Ramos (cell line): Measurements from ENCODE around the gene NSRP1.

ENCODE experiments used
- in situ Hi-C: fragments of 300-500 bp; cut with MboI; formaldehyde crosslinking; loops from one replicate; pipeline ENCODE4 v1.14.3; 2022; ENCODE audit warnings: low sequenced_read_pairs; ENCODE audit not compliant: unreplicated experiment

NSRP1 gene

DNA sequence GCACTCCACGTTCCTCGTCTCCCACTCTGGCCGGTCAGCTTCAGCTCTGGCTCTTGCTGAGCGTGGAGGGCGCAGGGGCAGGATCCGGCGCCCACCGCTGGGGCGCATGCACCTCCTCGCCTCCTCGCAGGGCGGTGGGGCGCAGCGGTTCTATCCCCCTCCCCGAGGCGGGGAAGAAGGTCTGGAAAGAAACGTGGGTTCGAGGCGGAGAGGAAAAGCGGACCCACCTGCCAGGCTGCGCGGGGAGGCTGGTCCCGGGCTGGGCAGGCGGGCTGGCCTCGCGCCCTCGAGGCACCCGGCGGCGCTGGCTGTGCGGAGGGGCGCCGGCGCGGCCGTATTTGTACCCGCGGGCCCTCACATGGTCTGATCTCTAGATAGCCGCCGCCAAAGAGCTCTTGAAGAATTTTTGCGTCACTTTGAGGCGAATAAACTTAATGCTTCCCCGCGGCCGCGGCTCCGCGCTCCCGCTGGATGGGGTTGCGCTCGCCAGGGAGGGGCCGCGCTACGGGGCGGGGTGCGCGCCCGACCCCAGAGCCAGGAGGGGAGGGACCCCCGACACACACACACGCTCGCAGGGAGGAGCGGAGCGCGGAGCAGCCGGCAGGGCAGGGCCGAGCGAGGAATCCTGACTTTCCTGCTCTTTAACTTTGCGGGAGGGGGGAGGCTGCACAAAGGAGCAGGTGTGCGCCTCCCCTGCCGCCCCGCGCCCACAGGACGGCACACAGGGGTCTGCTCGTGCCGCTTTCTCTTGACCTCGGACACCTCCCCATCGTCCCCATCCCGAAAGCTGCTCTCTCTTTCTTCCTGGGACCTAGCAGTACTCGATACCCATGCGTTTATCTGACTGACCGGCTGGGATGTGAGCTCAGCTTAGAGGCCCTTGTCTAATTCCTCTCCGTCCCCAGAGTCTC, 119.0 kb downstream of the NSRP1 start, which contains the start of gene SLC6A4:
Gene SLC6A4, minus strand, starts transcription at position 312 of the 911 bp plus-strand sequence. CDS start 13,739 bp downstream, outside the sequence.
- in situ Hi-C loops: no loop called here
